ENCODE measurements around the gene DNM2. TPM values are rescaled to one million over a fixed set of nuclear protein-coding genes. Genes with fewer than 3 reads are reported as not detected.

DNM2 gene
- total and polyA plus RNA-seq, 2 of the 13 experiments (the other 11 are each of a cell fraction or from before 2014, with no cell fraction given), result 41.7 to 59.8 TPM

- TF ChIP-seq IRF2 (CRISPR knock-in tag; IDR thresholded peaks at IDR 0.05) (no peak; the same call in 1 of the 2 replicates), NCOA5 (CRISPR knock-in tag; IDR thresholded peaks at IDR 0.05) (no peak), RAD21 (CRISPR knock-in tag; IDR thresholded peaks at IDR 0.05) (no peak), ZBTB2 (CRISPR knock-in tag; IDR thresholded peaks at IDR 0.05; ENCODE audit: low read depth) (peak; percentile 38), ZNF3 (CRISPR knock-in tag; IDR thresholded peaks at IDR 0.05) (no peak), ZNF124 (CRISPR knock-in tag; IDR thresholded peaks at IDR 0.05) (no peak; the same call in 1 of the 2 replicates), KDM1A (CRISPR knock-in tag; IDR thresholded peaks at IDR 0.05) (no peak), MBD4 (IDR thresholded peaks at IDR 0.05; ENCODE audit: borderline replicate concordance, low read length) (no peak), TEF (CRISPR knock-in tag; IDR thresholded peaks at IDR 0.05) (no peak), MAFF (IDR thresholded peaks at IDR 0.05; ENCODE audit: low read depth, low read length) (no peak), HNRNPK (IDR thresholded peaks at IDR 0.05; ENCODE audit: low read depth, low read length, poor library complexity, severe bottlenecking) (no peak), AGO1 (IDR thresholded peaks at IDR 0.05; ENCODE audit: low read depth, low read length, poor library complexity, severe bottlenecking) (no peak), ZNF710 (CRISPR knock-in tag; IDR thresholded peaks at IDR 0.05; ENCODE audit: borderline replicate concordance) (no peak), ZNF160 (CRISPR knock-in tag; IDR thresholded peaks at IDR 0.05) (no peak; the same call in 1 of the 2 replicates)
- TF ChIP-seq, protein P1, sequence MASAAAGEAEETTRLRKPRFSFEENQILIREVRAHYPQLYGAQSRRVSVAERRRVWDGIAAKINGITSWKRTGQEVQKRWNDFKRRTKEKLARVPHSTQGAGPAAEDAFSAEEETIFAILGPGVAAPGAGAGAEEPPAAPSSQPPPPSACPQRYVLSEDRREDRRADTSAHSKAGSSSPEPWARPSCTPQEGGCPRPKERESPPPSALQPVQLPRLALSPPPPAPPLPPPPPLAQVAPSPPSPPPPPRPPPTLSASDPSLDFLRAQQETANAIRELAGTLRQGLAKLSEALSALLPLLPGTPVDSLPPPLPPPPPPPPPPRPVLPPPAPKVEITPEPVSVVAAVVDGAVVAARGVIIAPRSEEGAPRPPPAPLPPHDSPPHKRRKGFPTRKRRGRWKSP (CRISPR knock-in tag; IDR thresholded peaks at IDR 0.05), result peak; percentile 68; the same call in 1 of the 2 replicates
- TF ChIP-seq, protein P2, sequence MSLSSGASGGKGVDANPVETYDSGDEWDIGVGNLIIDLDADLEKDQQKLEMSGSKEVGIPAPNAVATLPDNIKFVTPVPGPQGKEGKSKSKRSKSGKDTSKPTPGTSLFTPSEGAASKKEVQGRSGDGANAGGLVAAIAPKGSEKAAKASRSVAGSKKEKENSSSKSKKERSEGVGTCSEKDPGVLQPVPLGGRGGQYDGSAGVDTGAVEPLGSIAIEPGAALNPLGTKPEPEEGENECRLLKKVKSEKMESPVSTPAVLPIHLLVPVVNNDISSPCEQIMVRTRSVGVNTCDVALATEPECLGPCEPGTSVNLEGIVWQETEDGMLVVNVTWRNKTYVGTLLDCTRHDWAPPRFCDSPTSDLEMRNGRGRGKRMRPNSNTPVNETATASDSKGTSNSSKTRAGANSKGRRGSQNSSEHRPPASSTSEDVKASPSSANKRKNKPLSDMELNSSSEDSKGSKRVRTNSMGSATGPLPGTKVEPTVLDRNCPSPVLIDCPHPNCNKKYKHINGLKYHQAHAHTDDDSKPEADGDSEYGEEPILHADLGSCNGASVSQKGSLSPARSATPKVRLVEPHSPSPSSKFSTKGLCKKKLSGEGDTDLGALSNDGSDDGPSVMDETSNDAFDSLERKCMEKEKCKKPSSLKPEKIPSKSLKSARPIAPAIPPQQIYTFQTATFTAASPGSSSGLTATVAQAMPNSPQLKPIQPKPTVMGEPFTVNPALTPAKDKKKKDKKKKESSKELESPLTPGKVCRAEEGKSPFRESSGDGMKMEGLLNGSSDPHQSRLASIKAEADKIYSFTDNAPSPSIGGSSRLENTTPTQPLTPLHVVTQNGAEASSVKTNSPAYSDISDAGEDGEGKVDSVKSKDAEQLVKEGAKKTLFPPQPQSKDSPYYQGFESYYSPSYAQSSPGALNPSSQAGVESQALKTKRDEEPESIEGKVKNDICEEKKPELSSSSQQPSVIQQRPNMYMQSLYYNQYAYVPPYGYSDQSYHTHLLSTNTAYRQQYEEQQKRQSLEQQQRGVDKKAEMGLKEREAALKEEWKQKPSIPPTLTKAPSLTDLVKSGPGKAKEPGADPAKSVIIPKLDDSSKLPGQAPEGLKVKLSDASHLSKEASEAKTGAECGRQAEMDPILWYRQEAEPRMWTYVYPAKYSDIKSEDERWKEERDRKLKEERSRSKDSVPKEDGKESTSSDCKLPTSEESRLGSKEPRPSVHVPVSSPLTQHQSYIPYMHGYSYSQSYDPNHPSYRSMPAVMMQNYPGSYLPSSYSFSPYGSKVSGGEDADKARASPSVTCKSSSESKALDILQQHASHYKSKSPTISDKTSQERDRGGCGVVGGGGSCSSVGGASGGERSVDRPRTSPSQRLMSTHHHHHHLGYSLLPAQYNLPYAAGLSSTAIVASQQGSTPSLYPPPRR (CRISPR knock-in tag; IDR thresholded peaks at IDR 0.05; ENCODE audit: borderline replicate concordance), result no peak
These were observed 118.8 kb downstream of the DNM2 start (continued) for GRCh38 chr19:10836479-10837330.

All from HepG2 (cell line).